GM12892 (cell line): ENCODE measurements around the gene SELP.

Source experiments
- DNase-seq: peaks from one replicate; pipeline ENCODE4 v3.0.0; 2011; ENCODE audit not compliant: insufficient read length
- FAIRE-seq: peaks from 2 replicates; lab custom pipeline; 2011; peaks lifted over from hg19 to GRCh38; lab: Jason Lieb, UNC
- POLR2A ChIP-seq: IDR thresholded peaks from 2 replicates; pipeline ENCODE4 v1.6.1; 2011; ENCODE audit warnings: low read depth, low read length, control low read depth
- POLR2AphosphoS5 ChIP-seq: IDR thresholded peaks from 2 replicates; pipeline ENCODE4 v1.6.1; 2011; ENCODE audit warnings: low read depth, low read length, control low read depth
- TAF1 ChIP-seq: IDR thresholded peaks from 2 replicates; pipeline ENCODE4 v1.6.1; 2011; ENCODE audit warnings: low read depth, mild to moderate bottlenecking, control low read depth, low read length, borderline replicate concordance

Gene SELP

GRCh38 chr1:169648187-169648586 lies 18.3 kb upstream of the SELP start:
- TF ChIP-seq POLR2AphosphoS5, result no peak
- no peak for TF ChIP-seq TAF1
- TF ChIP-seq POLR2A, result no peak
- DNase-seq (no peak), FAIRE-seq (no peak)

GRCh38 chr1:169647512-169647911 lies 17.6 kb upstream of the SELP start:
- FAIRE-seq (no peak), DNase-seq (no peak)
- no peak for TF ChIP-seq TAF1
- TF ChIP-seq POLR2AphosphoS5, result no peak
- TF ChIP-seq POLR2A, result no peak

- FAIRE-seq (no peak), DNase-seq (no peak)
- no peak for TF ChIP-seq TAF1
- TF ChIP-seq POLR2A, result no peak
- TF ChIP-seq POLR2AphosphoS5, result no peak
Measured at GRCh38 chr1:169644297-169644696, 14.4 kb upstream of the SELP start.

- FAIRE-seq, result no peak
- TF ChIP-seq TAF1 (no peak), POLR2A (no peak), POLR2AphosphoS5 (no peak)
- DNase-seq, result no peak
Measured at GRCh38 chr1:169634877-169635276, 5.0 kb upstream of the SELP start.

- FAIRE-seq, result no peak
Measured at GRCh38 chr1:169634145-169634544, 4.2 kb upstream of the SELP start.

GRCh38 chr1:169631249-169631648 lies 1.3 kb upstream of the SELP start:
- no peak for TF ChIP-seq TAF1
- no peak for TF ChIP-seq POLR2AphosphoS5
- TF ChIP-seq POLR2A, result no peak
- FAIRE-seq, result no peak

More at GRCh38 chr1:169634145-169634544, 4.2 kb upstream of the SELP start:
- no peak for DNase-seq
- TF ChIP-seq POLR2A, result no peak
- TF ChIP-seq POLR2AphosphoS5, result no peak
- no peak for TF ChIP-seq TAF1

GRCh38 chr1:169624912-169625311 lies 5.0 kb downstream of the SELP start:
- DNase-seq (no peak), FAIRE-seq (no peak)
- no peak for TF ChIP-seq POLR2AphosphoS5
- no peak for TF ChIP-seq POLR2A
- no peak for TF ChIP-seq TAF1

More at GRCh38 chr1:169631249-169631648, 1.3 kb upstream of the SELP start:
- no peak for DNase-seq

- FAIRE-seq (no peak), DNase-seq (no peak)
- TF ChIP-seq POLR2AphosphoS5 (no peak), POLR2A (no peak), TAF1 (no peak)
Measured at GRCh38 chr1:169624122-169624521, 5.8 kb downstream of the SELP start.

GRCh38 chr1:169623132-169623926 lies 6.6 kb downstream of the SELP start:
- no peak for DNase-seq
- FAIRE-seq, result no peak
- TF ChIP-seq POLR2A, result no peak
- TF ChIP-seq TAF1, result no peak
- TF ChIP-seq POLR2AphosphoS5, result no peak

- TF ChIP-seq POLR2A (no peak), POLR2AphosphoS5 (no peak), TAF1 (no peak)
- peak; percentile 27 for FAIRE-seq
- no peak for DNase-seq
Measured at GRCh38 chr1:169620565-169620964, 9.4 kb downstream of the SELP start.

GRCh38 chr1:169618367-169618766 lies 11.6 kb downstream of the SELP start:
- DNase-seq (no peak), FAIRE-seq (no peak)
- TF ChIP-seq POLR2AphosphoS5, result no peak

- no peak for TF ChIP-seq TAF1
- TF ChIP-seq POLR2AphosphoS5, result no peak
- no peak for TF ChIP-seq POLR2A
- DNase-seq (no peak), FAIRE-seq (no peak)
Measured at GRCh38 chr1:169615803-169616202, 14.1 kb downstream of the SELP start.

- no peak for DNase-seq
- no peak for FAIRE-seq
- TF ChIP-seq POLR2A, result no peak
- no peak for TF ChIP-seq POLR2AphosphoS5
- TF ChIP-seq TAF1, result no peak
Measured at GRCh38 chr1:169610858-169611257, 19.1 kb downstream of the SELP start.
